Lower lobe of right lung (tissue), 2 donors: Measurements from ENCODE around the gene TMA16. TPM values are rescaled to one million over a fixed set of nuclear protein-coding genes. Genes with fewer than 3 reads are reported as not detected.
"Not testable (repeated sequence)": the region's sequence is repeated elsewhere in the genome, so short reads cannot be mapped to it uniquely, and the experiment has no call there.

ENCODE experiments used
- ATAC-seq, 2 donors: fragments of 200-7000 bp; cut with Tn5 transposase; one replicate each; pipeline ENCODE4 v1.9.1; 2020 to 2022; ENCODE audit warnings: mild to moderate bottlenecking in 2 of 2, moderate library complexity in 2 of 2
- DNase-seq: peaks from one replicate; pipeline ENCODE4 v3.0.0-alpha.2; 2020
- H3K27ac ChIP-seq: fragments of 200-600 bp; one replicate; pipeline ENCODE4 v1.8.0; 2022
- H3K27me3 ChIP-seq: fragments of 200-600 bp; one replicate; pipeline ENCODE4 v1.8.0; 2022; ENCODE audit warnings: low read depth
- H3K36me3 ChIP-seq: fragments of 200-600 bp; one replicate; pipeline ENCODE4 v1.8.0; 2022; ENCODE audit warnings: mild to moderate bottlenecking
- H3K4me1 ChIP-seq: fragments of 200-600 bp; one replicate; pipeline ENCODE4 v1.8.0; 2022
- H3K4me3 ChIP-seq: fragments of 200-600 bp; one replicate; pipeline ENCODE4 v1.8.0; 2022; ENCODE audit warnings: mild to moderate bottlenecking
- H3K9me3 ChIP-seq: fragments of 200-600 bp; one replicate; pipeline ENCODE4 v1.8.0; 2022
- CTCF ChIP-seq: fragments of 200-600 bp; IDR thresholded peaks from one replicate; pipeline ENCODE4 v1.8.0; 2022; ENCODE audit warnings: antibody characterized with exemption, mild to moderate bottlenecking
- intact Hi-C: fragments of 100-400 bp; cut with DNase I; formaldehyde crosslinking; loops from one replicate; pipeline ENCODE4 v1.11.0; 2022
- total RNA-seq: library from RNA; stranded (reverse); fragmentation: NEBNext Ultra II Directional; extraction: Animal tissue kit (Norgen Biotek cat#: 25700); gene quantifications from one replicate; pipeline ENCODE4 v1.2.1, GENCODE V29; 2021
- donor health status: DM: no; HTN: yes; CAD: no; lungs with severe emphysema.

The TMA16 gene
- total RNA-seq, 1 donor from 2014 or later, result 19.7 TPM

GRCh38 chr4:163528653-163529052, 34.2 kb downstream of the TMA16 start:
- H3K4me3 ChIP-seq, result no peak overlapping the region
- H3K9me3 ChIP-seq, result no peaks in the 10 kb centered on the region
- H3K4me1 ChIP-seq, result no peaks in the 10 kb centered on the region
- H3K27me3 ChIP-seq, result no peaks in the 10 kb centered on the region
- no peak for TF ChIP-seq CTCF
- no peak for DNase-seq
- ATAC-seq, result no peak
- no peak overlapping the region for H3K27ac ChIP-seq
- intact Hi-C loops, result no loop called here
- H3K36me3 ChIP-seq, result peaks cover 58% of the 10 kb centered on the region

- peaks cover 15% of the 10 kb centered on the region for H3K36me3 ChIP-seq
- no peak for DNase-seq
- H3K9me3 ChIP-seq, result no peaks in the 10 kb centered on the region
- H3K4me1 ChIP-seq, result no peaks in the 10 kb centered on the region
- intact Hi-C loops, result no loop called here
- H3K4me3 ChIP-seq, result no peak overlapping the region
- no peak overlapping the region for H3K27ac ChIP-seq
- no peak for TF ChIP-seq CTCF
- H3K27me3 ChIP-seq, result no peaks in the 10 kb centered on the region
- ATAC-seq, result no peak
Observed at GRCh38 chr4:163534056-163534455, 39.6 kb downstream of the TMA16 start.

- Histone ChIP-seq H3K27me3 (no peaks in the 10 kb centered on the region), H3K9me3 (no peaks in the 10 kb centered on the region), H3K4me1 (no peaks in the 10 kb centered on the region), H3K4me3 (no peak overlapping the region), H3K36me3 (peaks cover 3% of the 10 kb centered on the region), H3K27ac (no peak overlapping the region)
- TF ChIP-seq CTCF, result no peak
- intact Hi-C loops, result no loop called here
- DNase-seq (no peak), ATAC-seq (no peak)
Observed at GRCh38 chr4:163535657-163536056, 41.2 kb downstream of the TMA16 start.

GRCh38 chr4:163536091-163536490, 41.6 kb downstream of the TMA16 start:
- Histone ChIP-seq H3K4me3 (no peak overlapping the region), H3K4me1 (no peaks in the 10 kb centered on the region), H3K36me3 (peaks cover 3% of the 10 kb centered on the region), H3K27ac (no peak overlapping the region), H3K9me3 (no peaks in the 10 kb centered on the region), H3K27me3 (no peaks in the 10 kb centered on the region)
- no peak for ATAC-seq
- no peak for TF ChIP-seq CTCF
- intact Hi-C loops, result no loop called here
- DNase-seq, result no peak

GRCh38 chr4:163537114-163537513, 42.6 kb downstream of the TMA16 start:
- no peak overlapping the region for H3K27ac ChIP-seq
- peaks cover 8% of the 10 kb centered on the region for H3K36me3 ChIP-seq
- DNase-seq, result no peak
- H3K9me3 ChIP-seq, result no peaks in the 10 kb centered on the region
- no peaks in the 10 kb centered on the region for H3K27me3 ChIP-seq
- no peak for ATAC-seq
- TF ChIP-seq CTCF, result no peak
- intact Hi-C loops, result no loop called here
- H3K4me3 ChIP-seq, result no peak overlapping the region
- H3K4me1 ChIP-seq, result no peaks in the 10 kb centered on the region

GRCh38 chr4:163538820-163539219, 44.3 kb downstream of the TMA16 start:
- DNase-seq, H3K36me3 ChIP-seq, H3K4me3 ChIP-seq, ATAC-seq, intact Hi-C loops, H3K4me1 ChIP-seq, H3K27me3 ChIP-seq, H3K27ac ChIP-seq, H3K9me3 ChIP-seq: not testable (repeated sequence)
